Breast epithelium (tissue), 4 donors: ENCODE measurements around the gene PRTN3. TPM values are rescaled to one million over a fixed set of nuclear protein-coding genes. Genes with fewer than 3 reads are reported as not detected.
A peak's percentile ranks its signal among the peaks of the same experiment; 100 is the strongest.

Experiments used
- DNase-seq, 2 donors: peaks; one replicate each; pipeline ENCODE4 v3.0.0-alpha.2; 2019; ENCODE audit warnings: low spot score in 2 of 2
- H3K27ac ChIP-seq, 2 donors: fragments of 200-600 bp; sonication (generic) in 1 of 2; one replicate each; pipeline ENCODE4 v1.5.1; 2016 to 2019; ENCODE audit warnings: mild to moderate bottlenecking in 1 of 2
- H3K27me3 ChIP-seq, 2 donors: fragments of 200-600 bp; sonication (generic) in 1 of 2; one replicate each; pipeline versions ENCODE4 v1.5.1 to v1.6.0; 2017 to 2019; ENCODE audit warnings: control low read depth in 1 of 2, mild to moderate bottlenecking in 1 of 2
- H3K36me3 ChIP-seq: fragments of 200-600 bp; one replicate; pipeline ENCODE4 v1.5.1; 2019
- H3K4me1 ChIP-seq, 2 donors: fragments of 200-600 bp; sonication (generic); one replicate each; pipeline ENCODE4 v1.5.1; 2016 to 2019; ENCODE audit warnings: control low read depth in 1 of 2
- H3K4me3 ChIP-seq, 3 donors: fragments of 200-600 bp; sonication (generic); 1 replicate in 2 of 3; 2 replicates in 1 of 3; pipeline ENCODE4 v1.5.1; 2016 to 2019; ENCODE audit warnings: mild to moderate bottlenecking in 3 of 3, moderate library complexity in 2 of 3
- H3K9me3 ChIP-seq, 2 donors: fragments of 200-600 bp; sonication (generic) in 1 of 2; one replicate each; pipeline ENCODE4 v1.5.1; 2016 to 2019; ENCODE audit warnings: control low read depth in 1 of 2
- CTCF ChIP-seq, 3 donors: fragments of 450-650 bp; IDR thresholded peaks; one replicate each; pipeline ENCODE4 v1.5.1; 2016 to 2017; ENCODE audit warnings: antibody characterized with exemption in 3 of 3, mild to moderate bottlenecking in 3 of 3, moderate library complexity in 3 of 3
- POLR2A ChIP-seq: fragments of 450-650 bp; IDR thresholded peaks from one replicate; pipeline ENCODE4 v1.6.1; 2016; ENCODE audit warnings: antibody characterized with exemption, mild to moderate bottlenecking, moderate library complexity
- POLR2AphosphoS5 ChIP-seq, 3 donors: sonication (generic); formaldehyde crosslinking; IDR thresholded peaks; one replicate each; pipeline ENCODE4 v1.6.1; 2017; ENCODE audit warnings: antibody characterized with exemption in 3 of 3
- intact Hi-C: fragments of 100-400 bp; cut with DNase I; formaldehyde crosslinking; loops from one replicate; pipeline ENCODE4 v1.15.1; 2023; ENCODE audit warnings: low total_unique reads
- total RNA-seq, 3 donors: library from RNA; depleted of rRNA; stranded (reverse); fragments of >200 nt; gene quantifications; one replicate each; pipeline ENCODE4 v1.1.0, GENCODE V29; 2016

PRTN3 gene
- total RNA-seq, 3 donors from 2014 or later: 0.44 to 1.1 TPM; not detected in 1

- Histone ChIP-seq H3K4me3 (peak overlapping the region in 2 of 3 donors; percentile 20 to 83), H3K27me3 (no peaks in the 10 kb centered on the region), H3K4me1 (peaks cover 31 to 48% of the 10 kb centered on the region in 2 donors), H3K36me3 (peaks cover 15% of the 10 kb centered on the region), H3K27ac (peak overlapping the region; percentile 85 to 100), H3K9me3 (no peaks in the 10 kb centered on the region)
- TF ChIP-seq CTCF (IDR thresholded peaks at IDR 0.05) (no peak), POLR2AphosphoS5 (IDR thresholded peaks at IDR 0.05) (peak in 1 of 3 donors; percentile 48)
- intact Hi-C loops: no loop called here
- peak in 1 of 2 donors; percentile 48 for DNase-seq
These were observed 38.8 kb upstream of the PRTN3 start for GRCh38 chr19:801861-802497.

- no peak for DNase-seq
- Histone ChIP-seq H3K9me3 (no peaks in the 10 kb centered on the region), H3K4me1 (peaks cover 31 to 48% of the 10 kb centered on the region in 2 donors), H3K36me3 (peaks cover 15% of the 10 kb centered on the region), H3K27ac (peak overlapping the region; percentile 85 to 100), H3K27me3 (no peaks in the 10 kb centered on the region), H3K4me3 (peak overlapping the region; percentile 1 to 83 (median 20))
- intact Hi-C loops: no loop called here
- TF ChIP-seq POLR2AphosphoS5 (IDR thresholded peaks at IDR 0.05): no peak
- TF ChIP-seq POLR2A: no peak
- TF ChIP-seq CTCF (IDR thresholded peaks at IDR 0.05): no peak
These were observed 38.2 kb upstream of the PRTN3 start for GRCh38 chr19:802498-803098.

- peaks cover 15% of the 10 kb centered on the region for H3K36me3 ChIP-seq
- peaks cover 31 to 48% of the 10 kb centered on the region in 2 donors for H3K4me1 ChIP-seq
- H3K27ac ChIP-seq: peak overlapping the region; percentile 61 to 100
- H3K4me3 ChIP-seq: peak overlapping the region in 2 of 3 donors; percentile 20 to 50
- no peak for DNase-seq
- H3K27me3 ChIP-seq: no peaks in the 10 kb centered on the region
- intact Hi-C loops: no loop called here
- no peak for TF ChIP-seq CTCF (IDR thresholded peaks at IDR 0.05)
- TF ChIP-seq POLR2A: no peak
- TF ChIP-seq POLR2AphosphoS5 (IDR thresholded peaks at IDR 0.05): no peak
- no peaks in the 10 kb centered on the region for H3K9me3 ChIP-seq
These were observed 37.7 kb upstream of the PRTN3 start for GRCh38 chr19:803099-803561.

- intact Hi-C loops: no loop called here
- peaks cover 20% of the 10 kb centered on the region for H3K36me3 ChIP-seq
- no peaks in the 10 kb centered on the region for H3K9me3 ChIP-seq
- peaks cover 29 to 46% of the 10 kb centered on the region in 2 donors for H3K4me1 ChIP-seq
- no peaks in the 10 kb centered on the region for H3K27me3 ChIP-seq
- TF ChIP-seq POLR2AphosphoS5 (IDR thresholded peaks at IDR 0.05) (no peak), CTCF (IDR thresholded peaks at IDR 0.05) (no peak), POLR2A (no peak)
- H3K27ac ChIP-seq: no peak overlapping the region
- no peak for DNase-seq
- H3K4me3 ChIP-seq: no peak overlapping the region
These were observed 36.9 kb upstream of the PRTN3 start for GRCh38 chr19:803686-804418.
